HEK293T (cell line): ENCODE results near the gene FNDC8.

Source experiments
- CTCF ChIA-PET: fragments of 350-600 bp; formaldehyde crosslinking; extraction: SDS; loops from one replicate; lab custom pipeline; 2021; ENCODE audit warnings: antibody characterized with exemption, inconsistent platforms; lab: Yijun Ruan, JAX
- POLR2A ChIA-PET: fragments of 350-600 bp; formaldehyde crosslinking; extraction: SDS; loops from one replicate; lab custom pipeline; 2020; ENCODE audit warnings: antibody characterized with exemption, inconsistent platforms; lab: Yijun Ruan, JAX
- DNase-seq: peaks from one replicate; pipeline ENCODE4 v3.0.0; 2012; ENCODE audit warnings: mixed read lengths; ENCODE audit errors: extremely low spot score
- ARNT ChIP-seq: fragments of 450-650 bp; IDR thresholded peaks from 2 replicates; pipeline ENCODE4 v1.6.1; 2017; ENCODE audit warnings: mild to moderate bottlenecking
- BHLHE40 ChIP-seq: fragments of 450-650 bp; IDR thresholded peaks from 2 replicates; pipeline ENCODE4 v1.6.1; 2016; ENCODE audit warnings: mild to moderate bottlenecking, moderate library complexity, borderline replicate concordance
- CTBP1 ChIP-seq: fragments of 450-650 bp; IDR thresholded peaks from 2 replicates; pipeline ENCODE4 v1.6.1; 2016; ENCODE audit warnings: borderline replicate concordance
- ELF4 ChIP-seq: fragments of 450-650 bp; IDR thresholded peaks from 2 replicates; pipeline ENCODE4 v1.6.1; 2017; ENCODE audit warnings: antibody characterized with exemption
- FOXA1 ChIP-seq: fragments of 450-650 bp; IDR thresholded peaks from 2 replicates; pipeline ENCODE4 v1.6.1; 2016; ENCODE audit warnings: mild to moderate bottlenecking
- FOXK2 ChIP-seq: fragments of 450-650 bp; IDR thresholded peaks from 2 replicates; pipeline ENCODE4 v1.6.1; 2016; ENCODE audit warnings: mild to moderate bottlenecking
- FOXM1 ChIP-seq: fragments of 450-650 bp; IDR thresholded peaks from 2 replicates; pipeline ENCODE4 v1.6.1; 2017; ENCODE audit warnings: mild to moderate bottlenecking, borderline replicate concordance
- HDGF ChIP-seq: fragments of 450-650 bp; IDR thresholded peaks from 2 replicates; pipeline ENCODE4 v1.6.1; 2017; ENCODE audit warnings: antibody characterized with exemption, borderline replicate concordance
- L3MBTL2 ChIP-seq: fragments of 450-650 bp; conservative IDR thresholded peaks from 2 replicates; pipeline ENCODE4 v1.6.1; 2016; ENCODE audit warnings: mild to moderate bottlenecking
- LEF1 ChIP-seq: fragments of 450-650 bp; IDR thresholded peaks from 2 replicates; pipeline ENCODE4 v1.6.1; 2017; ENCODE audit warnings: mild to moderate bottlenecking, borderline replicate concordance
- NFRKB ChIP-seq: fragments of 450-650 bp; IDR thresholded peaks from 2 replicates; pipeline ENCODE4 v1.6.1; 2016; ENCODE audit warnings: mild to moderate bottlenecking, moderate library complexity
- SP1 ChIP-seq: fragments of 450-650 bp; IDR thresholded peaks from 2 replicates; pipeline ENCODE4 v1.6.1; 2017
- SUZ12 ChIP-seq: fragments of 450-650 bp; IDR thresholded peaks from 2 replicates; pipeline ENCODE4 v1.6.1; 2016; ENCODE audit warnings: mild to moderate bottlenecking
- TARDBP ChIP-seq: fragments of 450-650 bp; IDR thresholded peaks from 2 replicates; pipeline ENCODE4 v1.6.1; 2016
- ZNF384 ChIP-seq: fragments of 450-650 bp; IDR thresholded peaks from 2 replicates; pipeline ENCODE4 v1.6.1; 2016
- TF ChIP-seq, protein P1 (sequence below): fragments of 450-650 bp; IDR thresholded peaks from 2 replicates; pipeline ENCODE4 v1.6.1; 2016

The FNDC8 gene

DNA sequence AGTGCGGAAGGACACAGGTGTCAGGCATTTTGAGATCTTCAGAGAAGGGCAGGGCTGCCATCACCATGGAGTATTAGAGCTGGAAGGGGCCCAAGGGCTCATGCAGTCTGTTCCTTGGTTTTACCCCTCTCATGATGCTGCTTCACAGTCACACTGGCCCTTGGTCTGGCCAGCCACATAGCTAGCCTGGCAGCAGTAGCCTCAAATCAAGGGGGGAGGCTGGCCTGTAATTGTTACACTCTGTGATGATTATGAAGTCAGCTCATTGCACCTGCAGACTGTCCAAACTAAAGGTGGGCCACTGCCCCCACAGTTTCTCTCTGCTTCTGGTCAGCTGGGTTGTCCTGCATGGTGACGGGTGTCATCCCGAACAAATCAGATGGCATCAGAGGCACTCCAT, at the start of gene FNDC8:
Gene FNDC8 (plus strand): TSS at position 301 of the 400 bp plus-strand sequence. CDS start 79 bp downstream, at position 380.
- TF ChIP-seq LEF1 (no peak), NFRKB (no peak), CTBP1 (no peak)
- DNase-seq, result no peak
- ChIA-PET POLR2A (interaction anchor here (0.8 kb wide), 1 partner anchor 107 kb away, joined by 3 read pairs; no protein-coding TSS in a partner anchor), CTCF (no interaction called here)

GRCh38 chr17:35073183-35073790, 48.1 kb upstream of the FNDC8 start:
- POLR2A ChIA-PET, result interaction anchor here (0.6 kb wide), 1 partner anchor 10 kb away, joined by 3 read pairs; the partner anchor contains the start of gene RFFL
- CTCF ChIA-PET, result no interaction called here
- DNase-seq, result no peak
- TF ChIP-seq FOXA1 (no peak), HDGF (no peak), SP1 (no peak), ELF4 (no peak), TARDBP (no peak), L3MBTL2 (no peak), ZNF384 (no peak), FOXM1 (no peak), BHLHE40 (no peak), NFRKB (no peak), FOXK2 (no peak), CTBP1 (no peak), SUZ12 (no peak), LEF1 (no peak), ARNT (no peak)
- TF ChIP-seq, protein P1, sequence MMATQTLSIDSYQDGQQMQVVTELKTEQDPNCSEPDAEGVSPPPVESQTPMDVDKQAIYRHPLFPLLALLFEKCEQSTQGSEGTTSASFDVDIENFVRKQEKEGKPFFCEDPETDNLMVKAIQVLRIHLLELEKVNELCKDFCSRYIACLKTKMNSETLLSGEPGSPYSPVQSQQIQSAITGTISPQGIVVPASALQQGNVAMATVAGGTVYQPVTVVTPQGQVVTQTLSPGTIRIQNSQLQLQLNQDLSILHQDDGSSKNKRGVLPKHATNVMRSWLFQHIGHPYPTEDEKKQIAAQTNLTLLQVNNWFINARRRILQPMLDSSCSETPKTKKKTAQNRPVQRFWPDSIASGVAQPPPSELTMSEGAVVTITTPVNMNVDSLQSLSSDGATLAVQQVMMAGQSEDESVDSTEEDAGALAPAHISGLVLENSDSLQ, result no peak

DNA sequence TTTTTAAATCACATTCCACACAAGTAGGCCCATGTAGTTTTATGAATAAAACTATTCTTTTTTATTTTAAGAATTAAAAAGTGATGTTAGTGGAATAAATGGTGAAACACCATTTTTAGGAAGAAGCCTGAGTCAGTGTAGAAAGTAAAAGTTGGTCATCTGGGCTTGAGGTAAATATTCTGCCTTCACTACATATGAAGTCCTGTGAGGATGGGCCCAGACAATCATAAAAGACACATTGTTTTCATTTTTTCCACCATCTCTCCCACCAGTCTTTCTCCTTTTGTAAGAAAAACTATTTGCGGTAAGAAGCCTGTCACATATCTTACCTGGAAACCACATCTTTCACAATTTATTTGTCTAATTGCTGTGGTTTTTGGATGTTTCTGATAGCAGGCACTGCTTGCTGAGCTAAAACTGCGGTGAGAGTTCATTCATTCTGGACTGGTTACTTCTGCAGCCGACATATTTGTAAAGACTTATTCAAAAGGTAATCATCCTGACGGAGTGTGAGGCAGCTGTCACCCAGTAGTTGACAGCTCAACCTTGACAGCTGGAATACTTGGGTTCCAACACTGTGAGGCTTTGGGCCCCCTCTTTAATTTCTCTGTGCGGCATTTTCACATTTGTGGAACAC, 47.3 kb upstream of the FNDC8 start:
- POLR2A ChIA-PET, result interaction anchor here (1.3 kb wide), 1 partner anchor 12 kb away, joined by 3 read pairs; no protein-coding TSS in a partner anchor
- TF ChIP-seq SP1 (no peak), FOXK2 (no peak), ELF4 (no peak), SUZ12 (no peak), FOXA1 (no peak), NFRKB (no peak), ARNT (no peak), BHLHE40 (no peak), FOXM1 (no peak), ZNF384 (no peak), HDGF (no peak), L3MBTL2 (no peak), LEF1 (no peak)
- TF ChIP-seq, protein P1, result no peak
- CTCF ChIA-PET, result no interaction called here
- no peak for DNase-seq

- TF ChIP-seq SUZ12 (no peak), CTBP1 (no peak), LEF1 (no peak), HDGF (no peak), ZNF384 (no peak), BHLHE40 (no peak), TARDBP (no peak), ARNT (no peak), FOXA1 (no peak), ELF4 (no peak), FOXM1 (no peak)
- TF ChIP-seq, protein P1, result no peak
- no peak for DNase-seq
- ChIA-PET CTCF (no interaction called here), POLR2A (interaction anchor here (1.3 kb wide), 1 partner anchor 11 kb away, joined by 3 read pairs; no protein-coding TSS in a partner anchor)
Observed at GRCh38 chr17:35074711-35075707, 46.4 kb upstream of the FNDC8 start.

GRCh38 chr17:35076874-35077273, 44.5 kb upstream of the FNDC8 start:
- ChIA-PET POLR2A (no interaction called here), CTCF (no interaction called here)
- no peak for DNase-seq
- TF ChIP-seq CTBP1, result no peak
- no peak for TF ChIP-seq BHLHE40
- no peak for TF ChIP-seq FOXA1
- TF ChIP-seq SP1, result no peak
